Nephron progenitor cell (in vitro differentiated cells): ENCODE measurements around the gene EP400.

ENCODE experiments used
- DNase-seq: peaks from one replicate; pipeline ENCODE4 v3.0.0; 2021
- H3K27ac Mint-ChIP-seq: 2 replicates; pipeline ENCODE4 v1.8.0; 2021; ENCODE audit warnings: mild to moderate bottlenecking, moderate library complexity, mixed read lengths
- H3K27me3 Mint-ChIP-seq: 2 replicates; pipeline ENCODE4 v1.8.0; 2021; ENCODE audit warnings: mild to moderate bottlenecking, low read depth, mixed read lengths; ENCODE audit not compliant: poor library complexity
- H3K36me3 Mint-ChIP-seq: 2 replicates; pipeline ENCODE4 v1.8.0; 2021; ENCODE audit warnings: low read depth, mixed read lengths
- H3K4me1 Mint-ChIP-seq: 2 replicates; pipeline ENCODE4 v1.8.0; 2021; ENCODE audit warnings: mixed read lengths
- H3K4me3 Mint-ChIP-seq: 2 replicates; pipeline ENCODE4 v1.8.0; 2021; ENCODE audit warnings: mild to moderate bottlenecking, moderate library complexity, mixed read lengths
- H3K9me3 Mint-ChIP-seq: 2 replicates; pipeline ENCODE4 v1.8.0; 2021; ENCODE audit warnings: mild to moderate bottlenecking, moderate library complexity, mixed read lengths
- TF ChIP-seq, protein P1 (sequence below): fragments of 200-600 bp; sonication (generic); IDR thresholded peaks from 2 replicates; pipeline ENCODE4 v1.5.0; 2021; ENCODE audit warnings: antibody characterized with exemption

The EP400 gene

GRCh38 chr12:132006056-132006680 lies 56.4 kb downstream of the EP400 start:
- H3K4me1 Mint-ChIP-seq = peaks cover 2% of the 10 kb centered on the region
- no peak overlapping the region for H3K4me3 Mint-ChIP-seq
- TF ChIP-seq, protein P1, sequence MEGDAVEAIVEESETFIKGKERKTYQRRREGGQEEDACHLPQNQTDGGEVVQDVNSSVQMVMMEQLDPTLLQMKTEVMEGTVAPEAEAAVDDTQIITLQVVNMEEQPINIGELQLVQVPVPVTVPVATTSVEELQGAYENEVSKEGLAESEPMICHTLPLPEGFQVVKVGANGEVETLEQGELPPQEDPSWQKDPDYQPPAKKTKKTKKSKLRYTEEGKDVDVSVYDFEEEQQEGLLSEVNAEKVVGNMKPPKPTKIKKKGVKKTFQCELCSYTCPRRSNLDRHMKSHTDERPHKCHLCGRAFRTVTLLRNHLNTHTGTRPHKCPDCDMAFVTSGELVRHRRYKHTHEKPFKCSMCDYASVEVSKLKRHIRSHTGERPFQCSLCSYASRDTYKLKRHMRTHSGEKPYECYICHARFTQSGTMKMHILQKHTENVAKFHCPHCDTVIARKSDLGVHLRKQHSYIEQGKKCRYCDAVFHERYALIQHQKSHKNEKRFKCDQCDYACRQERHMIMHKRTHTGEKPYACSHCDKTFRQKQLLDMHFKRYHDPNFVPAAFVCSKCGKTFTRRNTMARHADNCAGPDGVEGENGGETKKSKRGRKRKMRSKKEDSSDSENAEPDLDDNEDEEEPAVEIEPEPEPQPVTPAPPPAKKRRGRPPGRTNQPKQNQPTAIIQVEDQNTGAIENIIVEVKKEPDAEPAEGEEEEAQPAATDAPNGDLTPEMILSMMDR = no peak
- no peaks in the 10 kb centered on the region for H3K9me3 Mint-ChIP-seq
- no peak overlapping the region for H3K27ac Mint-ChIP-seq
- H3K27me3 Mint-ChIP-seq = peaks cover 4% of the 10 kb centered on the region
- DNase-seq = no peak
- H3K36me3 Mint-ChIP-seq = peaks cover 39% of the 10 kb centered on the region

DNA sequence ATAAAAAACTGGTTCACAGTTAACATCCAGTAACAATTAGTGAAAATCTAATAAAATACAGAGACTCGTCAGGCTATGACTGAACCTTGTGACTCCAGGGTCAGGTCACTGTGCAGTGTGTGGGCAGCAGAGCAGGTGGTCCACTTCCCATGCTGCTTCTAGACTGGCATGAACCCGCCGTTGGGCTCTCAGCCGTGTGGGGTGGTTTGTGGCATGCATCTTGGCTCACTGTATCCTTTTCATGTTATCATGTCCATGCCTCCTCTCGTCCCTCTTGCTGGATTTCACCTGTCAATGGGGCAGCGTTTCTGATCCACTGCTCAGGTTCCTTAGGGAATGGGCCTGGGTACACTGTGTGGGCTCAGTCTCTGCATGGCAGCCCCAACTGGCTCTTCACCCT lies 57.3 kb downstream of the EP400 start:
- peaks cover 4% of the 10 kb centered on the region for H3K27me3 Mint-ChIP-seq
- H3K4me3 Mint-ChIP-seq = no peak overlapping the region
- TF ChIP-seq, protein P1 = no peak
- peaks cover 47% of the 10 kb centered on the region for H3K36me3 Mint-ChIP-seq
- H3K27ac Mint-ChIP-seq = peak overlapping the region; percentile 25
- no peaks in the 10 kb centered on the region for H3K9me3 Mint-ChIP-seq
- DNase-seq = no peak
- no peaks in the 10 kb centered on the region for H3K4me1 Mint-ChIP-seq

GRCh38 chr12:132009336-132009859 lies 59.7 kb downstream of the EP400 start:
- TF ChIP-seq, protein P1 = no peak
- H3K4me3 Mint-ChIP-seq = no peak overlapping the region
- peaks cover 14% of the 10 kb centered on the region for H3K4me1 Mint-ChIP-seq
- peaks cover 4% of the 10 kb centered on the region for H3K27me3 Mint-ChIP-seq
- H3K36me3 Mint-ChIP-seq = peaks cover 62% of the 10 kb centered on the region
- H3K9me3 Mint-ChIP-seq = no peaks in the 10 kb centered on the region
- no peak for DNase-seq
- no peak overlapping the region for H3K27ac Mint-ChIP-seq

DNA sequence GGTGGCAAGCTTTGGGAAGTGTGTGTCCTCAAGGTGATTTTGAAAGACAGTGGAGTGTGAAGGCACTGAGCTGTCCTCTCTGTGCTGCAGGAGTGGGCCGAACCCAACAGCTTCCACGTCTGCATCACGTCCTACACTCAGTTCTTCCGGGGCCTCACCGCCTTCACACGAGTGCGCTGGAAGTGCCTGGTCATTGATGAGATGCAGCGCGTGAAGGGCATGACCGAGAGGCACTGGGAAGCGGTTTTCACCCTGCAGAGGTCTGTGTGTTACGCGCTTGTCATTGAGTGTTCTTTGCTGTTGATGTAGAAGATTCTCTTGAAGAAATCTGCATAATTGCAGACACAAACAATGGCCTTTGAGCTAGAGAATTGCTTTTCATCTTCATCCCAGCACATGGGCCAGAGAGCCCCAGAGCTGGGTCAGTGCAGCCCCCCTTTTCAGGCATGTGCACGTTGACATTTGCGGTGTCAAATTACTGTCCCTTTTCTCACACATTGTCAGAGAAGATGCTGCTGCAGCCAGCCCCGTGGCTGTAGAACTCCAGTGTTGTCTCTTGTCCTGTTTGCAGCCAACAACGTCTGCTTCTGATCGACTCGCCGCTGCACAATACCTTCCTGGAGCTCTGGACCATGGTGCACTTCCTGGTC lies 63.3 kb downstream of the EP400 start:
- peaks cover 68% of the 10 kb centered on the region for H3K36me3 Mint-ChIP-seq
- H3K4me3 Mint-ChIP-seq = no peak overlapping the region
- H3K27me3 Mint-ChIP-seq = peaks cover 4% of the 10 kb centered on the region
- H3K4me1 Mint-ChIP-seq = peaks cover 14% of the 10 kb centered on the region
- no peaks in the 10 kb centered on the region for H3K9me3 Mint-ChIP-seq
- TF ChIP-seq, protein P1 = no peak
- DNase-seq = no peak
- peak overlapping the region; percentile 43 for H3K27ac Mint-ChIP-seq

GRCh38 chr12:132014092-132014914 lies 64.6 kb downstream of the EP400 start:
- no peak overlapping the region for H3K4me3 Mint-ChIP-seq
- H3K9me3 Mint-ChIP-seq = no peaks in the 10 kb centered on the region
- no peak overlapping the region for H3K27ac Mint-ChIP-seq
- H3K27me3 Mint-ChIP-seq = peaks cover 4% of the 10 kb centered on the region
- H3K36me3 Mint-ChIP-seq = peaks cover 70% of the 10 kb centered on the region
- peaks cover 14% of the 10 kb centered on the region for H3K4me1 Mint-ChIP-seq
- no peak for DNase-seq
- TF ChIP-seq, protein P1 = no peak
